Measurements from ENCODE around the gene XXYLT1. TPM values are rescaled to one million over a fixed set of nuclear protein-coding genes. Genes with fewer than 3 reads are reported as not detected.
A peak's percentile ranks its signal among the peaks of the same experiment; 100 is the strongest.

The XXYLT1 gene
- total and polyA plus RNA-seq, 2 of the 8 experiments (the other 6 are each of a cell fraction or from before 2014, with no cell fraction given) = 18.9 to 23.8 TPM

DNA sequence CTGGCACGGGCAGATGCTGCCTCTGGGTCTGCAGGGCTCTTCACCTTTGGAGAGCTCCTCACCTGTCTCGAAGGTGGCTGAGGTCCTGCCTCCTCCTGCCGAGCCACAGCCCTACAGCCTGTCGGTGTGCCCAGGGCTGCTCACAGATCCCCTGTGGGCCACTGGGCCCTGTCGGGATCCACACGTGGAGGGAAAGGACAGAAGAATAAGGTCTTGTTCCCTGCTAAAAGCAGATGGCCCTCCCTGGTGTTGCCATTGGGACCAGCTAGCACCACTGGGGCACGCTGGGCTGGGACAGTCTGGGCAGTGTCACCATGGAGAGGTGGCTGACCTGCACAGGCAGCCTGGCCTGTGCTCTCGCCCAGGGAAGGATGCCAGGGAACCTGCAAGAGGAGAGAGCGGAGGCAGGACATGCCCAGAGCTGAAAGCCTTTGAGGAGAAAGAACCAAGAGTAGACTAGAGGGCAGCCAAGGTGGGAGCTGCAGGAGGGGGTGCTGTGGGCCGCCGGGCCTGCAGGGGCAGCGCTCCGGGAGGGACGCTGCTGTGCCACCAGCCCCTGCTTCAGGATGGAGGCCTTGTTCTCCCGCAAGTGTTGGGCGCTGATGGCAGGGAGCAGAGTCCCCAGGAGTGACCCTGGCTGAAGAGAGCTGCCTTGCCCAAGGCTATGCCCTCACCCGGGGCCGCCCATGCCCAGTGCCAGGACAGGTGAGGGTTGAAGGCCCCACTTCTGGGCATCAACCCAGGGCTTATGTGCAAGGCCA is 210.2 kb downstream of the XXYLT1 start (continued):
- TF ChIP-seq, protein P1, sequence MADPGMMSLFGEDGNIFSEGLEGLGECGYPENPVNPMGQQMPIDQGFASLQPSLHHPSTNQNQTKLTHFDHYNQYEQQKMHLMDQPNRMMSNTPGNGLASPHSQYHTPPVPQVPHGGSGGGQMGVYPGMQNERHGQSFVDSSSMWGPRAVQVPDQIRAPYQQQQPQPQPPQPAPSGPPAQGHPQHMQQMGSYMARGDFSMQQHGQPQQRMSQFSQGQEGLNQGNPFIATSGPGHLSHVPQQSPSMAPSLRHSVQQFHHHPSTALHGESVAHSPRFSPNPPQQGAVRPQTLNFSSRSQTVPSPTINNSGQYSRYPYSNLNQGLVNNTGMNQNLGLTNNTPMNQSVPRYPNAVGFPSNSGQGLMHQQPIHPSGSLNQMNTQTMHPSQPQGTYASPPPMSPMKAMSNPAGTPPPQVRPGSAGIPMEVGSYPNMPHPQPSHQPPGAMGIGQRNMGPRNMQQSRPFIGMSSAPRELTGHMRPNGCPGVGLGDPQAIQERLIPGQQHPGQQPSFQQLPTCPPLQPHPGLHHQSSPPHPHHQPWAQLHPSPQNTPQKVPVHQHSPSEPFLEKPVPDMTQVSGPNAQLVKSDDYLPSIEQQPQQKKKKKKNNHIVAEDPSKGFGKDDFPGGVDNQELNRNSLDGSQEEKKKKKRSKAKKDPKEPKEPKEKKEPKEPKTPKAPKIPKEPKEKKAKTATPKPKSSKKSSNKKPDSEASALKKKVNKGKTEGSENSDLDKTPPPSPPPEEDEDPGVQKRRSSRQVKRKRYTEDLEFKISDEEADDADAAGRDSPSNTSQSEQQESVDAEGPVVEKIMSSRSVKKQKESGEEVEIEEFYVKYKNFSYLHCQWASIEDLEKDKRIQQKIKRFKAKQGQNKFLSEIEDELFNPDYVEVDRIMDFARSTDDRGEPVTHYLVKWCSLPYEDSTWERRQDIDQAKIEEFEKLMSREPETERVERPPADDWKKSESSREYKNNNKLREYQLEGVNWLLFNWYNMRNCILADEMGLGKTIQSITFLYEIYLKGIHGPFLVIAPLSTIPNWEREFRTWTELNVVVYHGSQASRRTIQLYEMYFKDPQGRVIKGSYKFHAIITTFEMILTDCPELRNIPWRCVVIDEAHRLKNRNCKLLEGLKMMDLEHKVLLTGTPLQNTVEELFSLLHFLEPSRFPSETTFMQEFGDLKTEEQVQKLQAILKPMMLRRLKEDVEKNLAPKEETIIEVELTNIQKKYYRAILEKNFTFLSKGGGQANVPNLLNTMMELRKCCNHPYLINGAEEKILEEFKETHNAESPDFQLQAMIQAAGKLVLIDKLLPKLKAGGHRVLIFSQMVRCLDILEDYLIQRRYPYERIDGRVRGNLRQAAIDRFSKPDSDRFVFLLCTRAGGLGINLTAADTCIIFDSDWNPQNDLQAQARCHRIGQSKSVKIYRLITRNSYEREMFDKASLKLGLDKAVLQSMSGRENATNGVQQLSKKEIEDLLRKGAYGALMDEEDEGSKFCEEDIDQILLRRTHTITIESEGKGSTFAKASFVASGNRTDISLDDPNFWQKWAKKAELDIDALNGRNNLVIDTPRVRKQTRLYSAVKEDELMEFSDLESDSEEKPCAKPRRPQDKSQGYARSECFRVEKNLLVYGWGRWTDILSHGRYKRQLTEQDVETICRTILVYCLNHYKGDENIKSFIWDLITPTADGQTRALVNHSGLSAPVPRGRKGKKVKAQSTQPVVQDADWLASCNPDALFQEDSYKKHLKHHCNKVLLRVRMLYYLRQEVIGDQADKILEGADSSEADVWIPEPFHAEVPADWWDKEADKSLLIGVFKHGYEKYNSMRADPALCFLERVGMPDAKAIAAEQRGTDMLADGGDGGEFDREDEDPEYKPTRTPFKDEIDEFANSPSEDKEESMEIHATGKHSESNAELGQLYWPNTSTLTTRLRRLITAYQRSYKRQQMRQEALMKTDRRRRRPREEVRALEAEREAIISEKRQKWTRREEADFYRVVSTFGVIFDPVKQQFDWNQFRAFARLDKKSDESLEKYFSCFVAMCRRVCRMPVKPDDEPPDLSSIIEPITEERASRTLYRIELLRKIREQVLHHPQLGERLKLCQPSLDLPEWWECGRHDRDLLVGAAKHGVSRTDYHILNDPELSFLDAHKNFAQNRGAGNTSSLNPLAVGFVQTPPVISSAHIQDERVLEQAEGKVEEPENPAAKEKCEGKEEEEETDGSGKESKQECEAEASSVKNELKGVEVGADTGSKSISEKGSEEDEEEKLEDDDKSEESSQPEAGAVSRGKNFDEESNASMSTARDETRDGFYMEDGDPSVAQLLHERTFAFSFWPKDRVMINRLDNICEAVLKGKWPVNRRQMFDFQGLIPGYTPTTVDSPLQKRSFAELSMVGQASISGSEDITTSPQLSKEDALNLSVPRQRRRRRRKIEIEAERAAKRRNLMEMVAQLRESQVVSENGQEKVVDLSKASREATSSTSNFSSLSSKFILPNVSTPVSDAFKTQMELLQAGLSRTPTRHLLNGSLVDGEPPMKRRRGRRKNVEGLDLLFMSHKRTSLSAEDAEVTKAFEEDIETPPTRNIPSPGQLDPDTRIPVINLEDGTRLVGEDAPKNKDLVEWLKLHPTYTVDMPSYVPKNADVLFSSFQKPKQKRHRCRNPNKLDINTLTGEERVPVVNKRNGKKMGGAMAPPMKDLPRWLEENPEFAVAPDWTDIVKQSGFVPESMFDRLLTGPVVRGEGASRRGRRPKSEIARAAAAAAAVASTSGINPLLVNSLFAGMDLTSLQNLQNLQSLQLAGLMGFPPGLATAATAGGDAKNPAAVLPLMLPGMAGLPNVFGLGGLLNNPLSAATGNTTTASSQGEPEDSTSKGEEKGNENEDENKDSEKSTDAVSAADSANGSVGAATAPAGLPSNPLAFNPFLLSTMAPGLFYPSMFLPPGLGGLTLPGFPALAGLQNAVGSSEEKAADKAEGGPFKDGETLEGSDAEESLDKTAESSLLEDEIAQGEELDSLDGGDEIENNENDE (IDR thresholded peaks at IDR 0.05; ENCODE audit: insufficient replicate concordance, low read length) = no peak
- TF ChIP-seq, protein P2, sequence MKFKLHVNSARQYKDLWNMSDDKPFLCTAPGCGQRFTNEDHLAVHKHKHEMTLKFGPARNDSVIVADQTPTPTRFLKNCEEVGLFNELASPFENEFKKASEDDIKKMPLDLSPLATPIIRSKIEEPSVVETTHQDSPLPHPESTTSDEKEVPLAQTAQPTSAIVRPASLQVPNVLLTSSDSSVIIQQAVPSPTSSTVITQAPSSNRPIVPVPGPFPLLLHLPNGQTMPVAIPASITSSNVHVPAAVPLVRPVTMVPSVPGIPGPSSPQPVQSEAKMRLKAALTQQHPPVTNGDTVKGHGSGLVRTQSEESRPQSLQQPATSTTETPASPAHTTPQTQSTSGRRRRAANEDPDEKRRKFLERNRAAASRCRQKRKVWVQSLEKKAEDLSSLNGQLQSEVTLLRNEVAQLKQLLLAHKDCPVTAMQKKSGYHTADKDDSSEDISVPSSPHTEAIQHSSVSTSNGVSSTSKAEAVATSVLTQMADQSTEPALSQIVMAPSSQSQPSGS (IDR thresholded peaks at IDR 0.05; ENCODE audit: low read length) = no peak
- TF ChIP-seq PHF8 (conservative IDR thresholded peaks at IDR 0.05; ENCODE audit: low read depth, low read length) = no peak
- no peak for TF ChIP-seq RBBP5 (IDR thresholded peaks at IDR 0.05; ENCODE audit: borderline replicate concordance, low read depth, low read length)
- peak; percentile 5 to 21; a peak in 2 of 4 replicates for TF ChIP-seq RAD21 (IDR thresholded peaks at IDR 0.05 in 1 of 2, conservative IDR thresholded peaks at IDR 0.05 in 1 of 2; ENCODE audit: low read depth in 2 of 2, low read length in 2 of 2)
- no peak for TF ChIP-seq SRF (IDR thresholded peaks at IDR 0.05; ENCODE audit: low read depth, low read length)
